Stimulated activated CD4-positive, alpha-beta T cell treated with anti-CD3 and anti-CD28 coated beads, Interleukin-4, amount 100 ng/mL, for 4 hours (primary cell): ENCODE measurements around the gene KDELR3.
"Not testable (repeated sequence)": the region's sequence is repeated elsewhere in the genome, so short reads cannot be mapped to it uniquely, and the experiment has no call there.

Experiments used
- DNase-seq, 2 experiments: peaks; one replicate each; pipeline ENCODE4 v3.0.0-alpha.2; 2020

The KDELR3 gene

DNA sequence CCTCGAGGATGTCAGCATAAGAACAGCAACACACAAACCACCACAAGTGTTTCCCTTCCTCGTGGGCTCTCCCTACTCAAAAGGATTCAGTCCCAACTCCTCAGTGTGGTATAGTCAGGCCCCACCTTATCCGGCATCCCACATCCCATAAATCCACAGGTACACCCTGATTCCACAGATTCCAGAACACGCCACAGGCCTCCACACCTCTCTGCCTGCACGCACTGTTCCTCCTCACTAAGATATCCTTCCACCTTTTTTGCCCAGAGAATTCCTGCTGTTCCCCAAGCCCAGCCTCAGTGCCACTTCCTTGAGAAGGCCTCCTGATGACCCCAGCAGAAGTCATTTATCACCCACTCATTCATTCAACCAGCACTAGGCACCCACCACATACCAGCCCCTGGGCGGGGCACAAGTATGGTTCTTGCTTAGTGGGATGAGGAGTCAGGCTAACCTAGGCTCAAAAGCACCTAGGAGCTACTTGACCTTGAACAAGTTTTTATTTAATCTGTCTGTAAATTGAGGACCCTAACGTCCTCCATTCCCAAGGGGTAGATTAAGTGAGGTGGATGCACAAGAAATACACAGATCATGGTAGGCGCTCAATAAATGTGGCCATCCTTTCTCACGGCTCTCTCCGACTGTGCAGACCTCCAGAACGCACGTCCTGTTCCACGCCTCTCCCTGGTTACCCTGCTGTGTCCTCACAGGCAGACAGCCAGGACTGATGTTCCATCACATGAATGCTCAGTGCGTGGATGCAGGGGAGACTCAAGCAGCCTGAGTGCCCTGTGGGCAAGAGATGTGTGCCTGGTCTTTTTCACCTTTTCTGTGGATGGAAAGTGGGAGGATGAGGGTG is 10.8 kb upstream of the KDELR3 start:
- no peak for DNase-seq

DNA sequence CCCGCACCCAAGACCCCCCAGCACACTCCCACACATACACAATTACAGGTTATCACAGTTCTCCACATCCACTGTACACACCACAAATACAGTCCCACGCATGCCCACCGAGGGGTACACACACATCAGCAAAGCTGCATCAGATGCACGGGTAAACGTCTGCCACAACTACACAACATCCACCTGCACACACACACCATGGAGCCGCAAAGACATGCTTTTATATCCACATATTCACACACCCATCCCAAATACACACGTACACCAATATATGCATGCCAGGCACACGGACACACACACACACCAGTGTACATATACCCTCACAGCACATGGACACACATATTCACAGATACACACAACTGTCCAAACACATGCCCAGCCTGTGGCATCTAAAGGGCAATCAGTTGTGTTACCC is 7.5 kb upstream of the KDELR3 start:
- no peak for DNase-seq

DNA sequence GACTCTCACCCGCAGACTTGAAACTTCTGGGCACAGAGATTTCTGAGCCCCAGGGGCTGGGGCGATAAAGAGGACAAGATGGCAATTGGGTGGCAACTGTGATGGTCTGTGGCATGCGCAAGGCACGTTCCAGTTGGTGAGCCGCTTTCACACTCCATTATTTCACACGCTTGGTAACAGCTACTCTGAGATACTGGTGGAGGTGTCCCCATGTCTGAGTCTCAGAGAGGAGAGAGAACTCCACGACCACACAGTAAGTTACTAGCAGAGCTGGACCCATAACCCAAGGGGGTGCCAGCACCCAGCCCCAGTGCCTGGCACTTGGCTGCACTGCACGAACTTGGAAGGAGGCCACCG is 6.9 kb upstream of the KDELR3 start:
- no peak for DNase-seq

DNA sequence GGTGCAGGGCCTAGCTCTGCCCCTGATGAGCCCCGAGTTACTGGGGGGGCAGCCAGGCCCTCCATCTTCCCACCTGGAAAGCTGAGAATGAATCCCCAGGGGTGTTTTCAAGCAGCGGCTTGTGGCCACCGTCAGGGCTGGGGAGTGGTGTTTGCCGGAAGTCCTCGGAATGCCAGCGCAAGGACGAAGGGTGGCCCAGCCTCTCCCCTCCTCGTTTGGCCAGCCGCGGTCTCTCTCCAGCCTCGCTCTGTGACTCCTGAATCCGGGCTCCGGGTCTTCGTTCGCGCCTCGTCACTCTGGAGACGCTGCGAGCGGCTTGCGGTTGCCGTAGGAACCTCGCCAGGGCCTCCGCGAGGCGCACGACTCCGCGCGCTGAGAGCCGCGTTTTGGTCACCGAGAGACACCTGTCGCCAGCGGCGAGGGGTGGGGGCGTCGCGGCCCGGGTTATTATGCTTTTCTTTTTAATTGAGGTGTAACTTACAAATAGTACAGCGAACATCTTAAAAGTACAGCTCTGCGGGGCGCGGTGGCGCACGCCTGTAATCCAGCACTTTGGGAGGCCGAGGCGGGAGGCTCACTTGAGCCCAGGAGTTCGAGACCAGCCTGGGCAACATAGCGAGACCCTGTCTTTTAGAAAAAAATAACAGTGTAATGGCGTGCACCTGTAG is 6.3 kb upstream of the KDELR3 start:
- DNase-seq = peak; percentile 18 to 54

DNA sequence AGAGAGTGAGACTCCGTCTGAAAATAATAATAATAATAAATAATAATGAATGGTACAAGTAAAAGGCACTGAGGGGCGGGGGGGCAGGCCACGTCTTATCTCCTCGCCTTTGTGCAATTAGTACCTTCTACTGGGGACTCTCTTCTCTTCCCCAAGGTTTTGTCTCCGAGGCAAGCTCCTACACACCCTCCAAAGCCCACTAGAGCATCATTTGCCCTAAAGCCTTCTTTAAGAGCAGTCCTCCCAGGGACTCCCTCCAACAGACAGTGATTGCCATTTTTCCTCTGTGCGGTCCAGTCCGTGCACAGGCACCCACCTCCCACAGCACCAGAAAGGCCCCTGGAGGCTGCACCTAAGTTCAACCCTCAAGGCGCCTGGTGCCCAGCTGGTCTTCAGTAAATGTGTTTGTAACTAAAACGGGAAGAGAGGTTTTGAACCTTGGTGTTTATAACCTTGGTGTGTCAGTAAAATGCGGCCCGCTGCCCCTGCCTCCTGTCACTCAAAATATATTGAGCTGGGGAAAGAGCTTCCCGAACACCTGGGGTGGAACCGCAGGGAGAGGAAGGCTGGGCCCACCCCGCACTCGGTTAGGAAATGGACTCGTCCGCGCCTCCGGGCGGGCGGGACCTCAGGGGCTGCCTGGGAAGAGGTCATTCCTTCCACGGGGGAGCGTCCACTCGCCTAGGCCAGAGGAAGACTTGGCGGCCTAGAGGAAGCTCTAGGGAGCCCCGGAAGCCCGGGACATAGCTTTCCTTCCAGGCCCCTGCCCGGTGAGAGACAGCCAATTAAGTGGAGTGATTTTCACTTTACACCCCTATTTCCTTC is 4.7 kb upstream of the KDELR3 start:
- DNase-seq = no peak

DNA sequence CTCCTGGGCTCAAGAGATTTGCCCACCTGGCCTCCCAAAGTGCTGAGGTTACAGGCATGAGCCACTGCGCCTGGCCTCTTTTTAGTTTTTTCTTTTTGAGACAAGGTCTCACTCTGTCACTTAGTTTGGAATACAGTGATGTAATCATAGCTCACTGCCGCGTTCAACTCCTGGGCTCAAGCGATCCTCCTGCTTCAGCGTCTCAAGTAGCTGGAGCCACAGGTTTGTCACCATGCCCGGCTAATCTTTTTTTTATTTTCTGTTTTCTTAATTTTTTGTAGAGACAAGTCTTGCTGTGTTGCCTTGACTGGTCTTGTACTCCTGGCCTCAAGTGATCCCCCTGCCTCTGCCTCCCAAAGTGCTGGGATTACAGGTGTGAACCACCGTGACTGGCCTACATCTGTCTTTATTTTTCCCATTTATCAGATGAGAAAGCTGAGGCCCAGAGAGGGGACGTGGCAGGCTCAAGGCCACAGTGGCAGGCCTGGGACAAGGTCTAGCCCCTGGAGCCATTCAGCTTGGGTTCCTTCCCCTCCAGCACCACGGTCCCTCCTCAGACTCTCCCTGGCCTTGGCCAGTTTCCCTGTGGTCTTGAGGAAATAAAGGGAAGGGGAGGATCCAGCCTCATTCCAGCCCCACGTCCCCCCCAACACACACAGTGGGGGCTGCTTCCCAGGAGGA is 2.8 kb upstream of the KDELR3 start:
- DNase-seq = no peak

DNA sequence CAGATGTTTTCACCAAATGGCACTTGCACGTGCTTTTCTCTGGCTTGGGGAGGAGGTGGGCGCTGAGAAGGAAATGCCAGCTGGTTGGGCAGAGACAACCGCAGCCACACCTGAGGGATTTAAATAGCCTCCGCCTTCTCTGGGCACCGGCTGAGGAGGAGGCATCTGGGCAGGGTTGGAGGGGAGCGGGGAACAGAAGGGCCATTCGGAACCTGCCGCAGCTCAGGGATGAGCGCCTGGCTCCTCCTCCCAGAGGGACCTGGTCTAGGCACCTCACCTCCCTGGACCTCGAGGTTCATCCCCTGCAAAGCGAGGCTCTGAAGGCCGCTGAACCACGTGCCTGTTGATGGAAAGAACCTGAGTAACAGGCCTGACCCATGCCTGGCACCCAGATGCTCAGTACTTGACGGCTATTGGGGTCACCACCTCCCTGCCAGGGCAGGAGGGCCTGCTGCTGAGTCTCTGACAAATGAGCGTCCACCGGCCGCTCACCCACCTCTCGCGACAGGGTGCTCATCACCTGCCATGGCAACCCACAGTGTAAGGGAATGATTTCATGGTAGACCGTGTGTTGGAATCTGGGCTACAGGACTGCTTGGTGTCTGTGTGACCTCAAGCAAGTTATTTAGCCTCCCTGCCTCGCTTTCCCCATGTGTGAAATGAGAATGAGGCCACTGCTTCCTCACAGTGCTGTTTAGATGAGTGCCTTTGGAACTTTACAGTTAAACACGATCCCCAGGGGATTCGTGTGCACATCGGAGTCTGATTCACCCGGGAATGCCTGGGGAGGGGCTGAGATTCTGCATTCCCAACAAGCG is 2.0 kb upstream of the KDELR3 start:
- DNase-seq = no peak

DNA sequence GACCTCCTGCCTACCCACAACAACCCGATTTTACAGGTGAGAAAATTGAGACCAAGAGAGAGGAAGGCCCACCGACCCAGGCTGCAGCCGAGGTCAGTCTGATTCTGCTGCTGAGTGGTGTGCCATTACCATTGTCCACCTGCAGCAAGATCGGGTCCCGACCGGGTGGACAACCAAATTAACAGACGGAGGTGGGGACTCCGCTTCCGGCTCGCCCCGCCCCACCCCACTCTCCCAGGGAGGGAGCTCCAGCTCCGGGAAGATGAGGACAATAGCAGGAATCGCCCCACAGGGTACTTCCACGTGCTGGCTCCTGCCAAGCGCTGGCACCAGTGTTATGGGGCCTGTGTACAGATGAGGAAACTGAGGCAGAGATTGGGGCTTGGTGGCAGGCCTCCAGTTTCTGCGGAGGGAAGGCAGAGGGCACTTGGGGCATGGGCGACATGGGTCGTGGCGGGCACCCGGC is 425 bp upstream of the KDELR3 start:
- no peak for DNase-seq

DNA sequence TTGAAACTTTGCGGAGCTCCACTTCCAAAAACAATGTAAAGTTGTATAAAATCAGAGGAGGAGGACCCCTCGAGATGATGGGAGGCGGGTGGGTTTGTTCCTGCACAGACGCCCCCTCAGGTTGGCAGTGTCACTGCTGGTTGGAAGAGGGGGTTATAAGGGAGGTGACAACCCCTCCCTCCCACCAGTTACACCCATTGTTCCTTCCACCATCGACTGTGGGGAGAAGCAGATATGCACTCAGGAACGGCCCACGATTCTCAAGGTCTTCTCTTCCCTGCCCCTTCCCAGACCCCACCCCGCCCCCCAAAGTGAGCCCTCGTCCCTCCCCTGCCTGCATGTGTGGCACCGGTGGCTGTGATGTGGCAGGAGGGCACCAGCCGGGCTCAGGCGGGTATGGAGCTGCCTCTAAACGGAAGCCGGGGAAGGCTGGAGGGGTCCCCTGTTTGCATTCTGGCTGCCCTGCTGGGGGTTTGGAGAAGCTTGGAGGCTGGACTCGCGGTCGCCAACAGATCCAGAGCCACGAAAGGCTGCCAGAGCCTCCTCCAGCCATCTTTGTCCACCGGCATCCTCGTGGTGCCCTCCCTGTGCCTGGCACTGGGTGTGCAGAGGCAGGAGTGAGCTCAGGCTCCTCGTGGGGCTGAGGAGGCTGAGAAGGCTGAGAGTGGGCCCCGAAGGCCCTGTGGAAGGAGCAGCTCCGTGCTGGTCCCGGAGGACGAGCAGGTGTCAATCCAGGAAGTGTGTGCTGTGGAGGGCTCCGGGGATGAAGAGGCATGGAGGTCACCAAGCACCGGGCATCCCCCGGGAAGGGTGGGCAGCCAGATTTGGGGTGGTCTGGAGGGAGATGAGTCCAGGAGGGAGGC is 778 bp downstream of the KDELR3 start:
- no peak for DNase-seq

DNA sequence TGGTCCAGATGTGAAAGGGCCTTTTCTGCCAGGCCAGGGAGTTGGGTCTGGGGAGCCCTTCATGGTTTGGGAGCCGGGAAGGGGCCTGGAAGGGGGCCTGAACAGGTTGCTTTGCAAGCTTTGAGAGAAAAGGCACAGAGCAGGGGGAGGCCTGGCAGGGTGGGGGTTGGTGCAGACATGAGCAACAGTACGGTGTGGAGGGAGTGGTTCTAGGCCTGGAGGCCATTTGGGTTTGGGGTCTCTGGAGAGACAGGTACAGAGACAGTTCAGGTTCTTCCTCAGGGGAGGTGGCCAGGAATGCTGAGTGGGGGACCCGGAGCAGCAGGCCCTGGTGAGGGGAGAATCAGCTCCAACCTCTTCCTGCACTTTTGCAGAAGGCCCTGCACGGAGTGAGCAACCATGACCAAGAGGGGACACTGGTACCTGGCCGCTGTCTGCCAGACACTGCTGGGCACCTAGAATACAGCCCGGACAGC is 1.4 kb downstream of the KDELR3 start:
- no peak for DNase-seq

DNA sequence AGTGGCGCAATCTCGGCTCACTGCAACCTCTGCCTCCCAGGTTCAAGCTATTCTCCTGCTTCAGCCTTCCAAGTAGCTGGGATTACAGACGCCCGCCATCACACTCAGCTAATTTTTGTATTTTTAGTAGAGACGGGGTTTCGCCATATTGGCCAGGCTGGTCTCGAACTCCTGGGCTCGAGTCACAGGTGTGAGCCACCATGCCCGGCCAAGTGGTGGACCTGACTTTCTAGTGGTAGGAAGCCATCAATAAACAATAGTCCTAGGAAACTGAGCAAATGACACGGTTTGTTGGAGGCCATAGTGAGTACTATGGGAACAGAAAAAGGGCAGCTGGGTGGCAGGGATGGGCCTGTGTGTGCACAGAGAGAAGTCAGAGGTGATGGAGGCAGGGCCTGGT is 2.3 kb downstream of the KDELR3 start:
- not testable (repeated sequence) for DNase-seq

DNA sequence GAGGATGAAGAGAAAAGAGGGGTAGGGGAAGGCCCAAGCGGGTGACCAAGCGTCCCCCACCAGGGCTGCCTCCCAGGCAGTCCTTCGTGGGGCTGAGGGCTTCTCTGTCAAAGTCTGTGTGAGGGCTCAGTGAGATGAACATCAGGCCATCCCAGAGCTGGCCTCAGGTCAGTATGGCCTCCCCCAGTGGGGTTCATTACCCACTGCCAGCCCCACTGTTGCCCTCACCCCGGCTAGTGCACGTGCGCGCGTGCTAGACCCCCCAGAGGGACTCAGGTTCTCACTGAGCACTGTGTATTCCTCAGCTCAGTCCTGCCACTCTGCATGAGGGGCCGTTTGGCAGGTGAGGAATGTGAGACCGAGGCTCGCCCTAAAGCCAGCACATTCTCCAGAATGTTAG is 3.3 kb downstream of the KDELR3 start:
- DNase-seq = no peak

DNA sequence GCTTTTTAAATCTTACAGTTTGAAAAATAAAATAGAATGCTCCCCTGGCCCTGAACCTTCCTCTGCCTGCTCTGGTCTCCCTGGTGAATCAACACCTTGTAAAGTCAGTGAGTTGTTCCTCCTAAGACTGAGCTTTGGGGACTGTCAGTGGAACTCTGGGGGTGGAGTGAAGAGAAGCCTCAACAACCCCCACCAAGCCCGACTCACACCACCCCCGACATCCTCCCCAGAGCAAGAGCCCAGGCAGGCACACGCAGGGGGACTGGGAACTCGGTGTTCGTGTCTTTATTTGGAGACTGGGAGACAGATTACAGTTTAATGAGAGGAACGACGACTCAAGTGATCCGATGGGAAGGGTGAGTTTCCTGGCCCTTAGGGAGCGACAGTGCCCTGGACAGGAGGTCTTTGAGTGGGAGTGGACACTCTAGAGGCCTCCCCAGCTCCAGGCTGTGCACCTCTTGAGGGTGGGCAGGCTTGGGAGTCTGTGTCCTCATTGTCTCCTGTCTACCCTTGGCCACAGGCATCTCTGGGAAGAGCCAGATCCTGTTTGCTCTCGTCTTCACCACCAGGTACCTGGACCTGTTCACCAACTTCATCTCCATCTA is 6.2 kb downstream of the KDELR3 start:
- no peak for DNase-seq

DNA sequence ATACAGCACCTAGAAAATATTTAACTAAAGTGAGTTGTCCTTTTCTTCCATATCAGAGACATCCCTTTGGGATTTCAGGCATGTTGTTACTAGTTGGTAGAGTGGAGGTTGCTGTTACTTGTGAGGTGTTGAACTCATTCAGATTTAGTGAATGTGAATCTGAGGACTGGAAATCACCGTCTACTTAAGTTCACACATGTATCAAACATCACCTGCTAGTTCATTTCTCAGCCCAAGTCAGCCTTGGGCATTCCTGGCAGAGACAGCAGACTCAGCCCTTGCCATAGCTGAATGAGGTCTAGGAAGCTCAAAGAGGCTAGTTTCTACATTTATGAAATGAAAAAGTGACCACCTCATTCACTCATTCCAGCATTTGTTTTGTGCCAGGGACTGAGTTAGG is 9.7 kb downstream of the KDELR3 start:
- DNase-seq = no peak

DNA sequence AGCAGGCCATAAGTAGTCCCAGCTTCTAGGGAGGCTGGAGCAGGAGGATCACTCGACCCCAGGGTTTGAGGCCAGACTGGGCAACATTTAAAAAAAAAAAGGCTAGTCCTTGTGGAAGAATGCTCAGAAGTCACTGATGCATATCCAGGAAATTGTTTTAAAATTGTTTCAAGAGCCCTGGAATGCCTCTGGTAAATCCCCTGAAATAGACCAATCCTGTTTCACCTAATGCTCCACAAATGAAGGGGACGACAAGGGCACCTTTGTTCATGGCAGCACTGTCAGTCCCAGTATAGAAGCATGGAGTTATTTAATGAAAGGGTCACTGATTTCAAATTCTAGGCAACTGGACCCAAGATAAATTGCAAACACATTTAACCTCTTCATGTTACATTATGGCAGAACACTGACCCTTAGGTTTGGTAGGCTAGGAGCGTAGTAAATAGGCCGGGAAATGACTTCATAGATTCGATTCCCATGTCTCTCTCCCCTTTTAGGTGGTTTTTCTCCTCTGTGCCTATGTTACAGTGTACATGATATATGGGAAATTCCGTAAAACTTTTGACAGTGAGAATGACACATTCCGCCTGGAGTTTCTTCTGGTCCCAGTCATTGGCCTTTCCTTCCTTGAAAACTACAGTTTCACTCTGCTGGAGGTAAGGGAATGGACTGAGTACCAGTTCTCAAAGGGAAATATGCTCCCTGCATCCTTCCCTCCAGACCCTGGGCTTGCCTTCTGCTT is 11.4 kb downstream of the KDELR3 start:
- no peak for DNase-seq

DNA sequence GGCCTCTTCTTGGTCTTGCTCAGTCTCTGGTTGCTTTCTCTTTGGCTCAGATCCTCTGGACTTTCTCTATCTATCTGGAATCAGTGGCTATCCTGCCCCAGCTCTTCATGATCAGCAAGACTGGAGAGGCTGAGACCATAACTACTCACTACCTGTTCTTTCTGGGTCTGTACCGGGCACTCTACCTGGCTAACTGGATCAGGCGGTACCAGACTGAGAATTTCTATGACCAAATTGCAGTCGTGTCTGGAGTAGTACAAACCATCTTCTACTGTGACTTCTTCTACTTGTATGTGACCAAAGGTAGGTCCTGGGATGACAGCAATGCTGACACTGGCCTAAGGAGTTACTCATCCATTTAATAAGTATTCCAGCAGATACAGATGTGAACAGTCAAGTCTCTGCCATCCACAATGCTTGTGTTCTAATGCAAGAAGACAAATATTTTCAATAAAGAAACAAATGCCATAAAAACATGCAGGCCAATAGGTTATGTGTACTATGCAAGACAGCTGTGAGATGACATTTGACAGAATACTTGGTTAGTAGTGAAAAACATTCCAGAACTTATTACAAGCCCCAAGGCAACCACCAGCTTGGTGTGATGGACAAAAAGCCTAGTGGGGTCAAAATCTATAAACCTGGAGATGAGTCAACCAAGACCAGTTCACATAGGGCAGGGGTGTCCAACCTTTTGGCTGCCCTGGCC is 13.4 kb downstream of the KDELR3 start:
- DNase-seq = no peak

DNA sequence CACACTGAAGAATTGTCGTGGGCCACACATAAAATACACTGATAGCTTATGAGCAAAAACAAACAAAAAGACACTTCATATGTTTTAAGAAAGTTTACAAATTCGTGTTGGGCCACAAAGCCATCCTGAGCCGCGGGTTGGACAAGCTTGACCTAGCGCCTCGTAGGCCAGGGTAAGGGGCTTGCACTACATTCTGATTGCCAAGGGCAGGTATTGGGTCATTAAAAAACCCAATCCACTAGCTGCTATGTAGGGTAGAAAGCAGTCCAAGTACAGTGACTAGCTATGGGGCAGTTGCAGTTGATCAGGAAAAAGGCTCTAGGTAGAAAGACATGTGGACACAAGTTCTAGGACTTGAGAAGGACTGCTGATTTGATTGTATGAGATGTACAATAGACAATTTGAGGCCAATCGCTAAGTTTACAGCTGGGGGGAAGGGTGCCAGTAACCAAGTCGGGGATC is 14.0 kb downstream of the KDELR3 start:
- DNase-seq = no peak

DNA sequence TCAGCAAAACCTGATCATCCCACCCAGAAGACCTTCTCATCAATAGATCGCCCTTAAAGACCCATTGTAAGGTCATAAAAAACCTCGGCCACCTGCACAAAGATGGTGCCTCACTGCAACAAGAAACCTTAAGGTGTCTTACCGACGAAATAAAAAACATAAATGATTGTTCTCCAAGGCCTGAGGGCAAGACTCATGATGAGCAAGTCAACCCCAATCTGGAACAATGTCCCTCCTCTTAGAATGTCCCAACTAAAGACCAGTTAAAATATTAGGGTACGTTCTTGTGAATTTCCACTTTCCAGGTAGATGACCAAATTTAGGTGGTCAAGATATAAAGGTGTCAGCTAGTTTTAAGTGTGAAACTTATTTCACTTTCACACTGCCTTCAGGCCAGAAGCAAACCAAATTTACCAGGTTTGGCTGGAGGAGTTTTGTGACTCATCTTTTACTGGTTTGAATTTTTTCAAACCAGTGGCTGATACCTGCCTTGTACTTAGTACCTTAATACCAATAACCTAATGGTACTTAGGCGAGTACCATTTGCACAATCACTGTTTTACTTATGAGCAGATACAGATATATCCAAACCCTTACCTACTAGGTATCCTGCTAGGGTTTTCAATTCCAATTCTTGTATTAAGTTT is 14.9 kb downstream of the KDELR3 start:
- no peak for DNase-seq
